RWPE1 (cell line): ENCODE results near the gene PFDN6.

Source experiments
- CTCF ChIA-PET: fragments of 350-600 bp; sonication (Branson Sonifier 250); formaldehyde crosslinking; extraction: SDS; loops from one replicate; lab custom pipeline; 2021; lab: Yijun Ruan, JAX
- POLR2A ChIA-PET: fragments of 400-600 bp; formaldehyde crosslinking; extraction: SDS; loops from one replicate; lab custom pipeline; 2020; ENCODE audit warnings: antibody characterized with exemption; ENCODE audit not compliant: low non-redundant PET; lab: Yijun Ruan, JAX
- DNase-seq: peaks from one replicate; pipeline ENCODE4 v3.0.0; 2012; ENCODE audit warnings: low spot score
- H3K27ac ChIP-seq: fragments of 450-650 bp; 2 replicates; pipeline ENCODE4 v1.5.1; 2017
- TF ChIP-seq, protein P1 (sequence below): fragments of 450-650 bp; conservative IDR thresholded peaks from 2 replicates; pipeline ENCODE4 v1.5.1; 2017; ENCODE audit warnings: low read depth, mild to moderate bottlenecking

The PFDN6 gene

DNA sequence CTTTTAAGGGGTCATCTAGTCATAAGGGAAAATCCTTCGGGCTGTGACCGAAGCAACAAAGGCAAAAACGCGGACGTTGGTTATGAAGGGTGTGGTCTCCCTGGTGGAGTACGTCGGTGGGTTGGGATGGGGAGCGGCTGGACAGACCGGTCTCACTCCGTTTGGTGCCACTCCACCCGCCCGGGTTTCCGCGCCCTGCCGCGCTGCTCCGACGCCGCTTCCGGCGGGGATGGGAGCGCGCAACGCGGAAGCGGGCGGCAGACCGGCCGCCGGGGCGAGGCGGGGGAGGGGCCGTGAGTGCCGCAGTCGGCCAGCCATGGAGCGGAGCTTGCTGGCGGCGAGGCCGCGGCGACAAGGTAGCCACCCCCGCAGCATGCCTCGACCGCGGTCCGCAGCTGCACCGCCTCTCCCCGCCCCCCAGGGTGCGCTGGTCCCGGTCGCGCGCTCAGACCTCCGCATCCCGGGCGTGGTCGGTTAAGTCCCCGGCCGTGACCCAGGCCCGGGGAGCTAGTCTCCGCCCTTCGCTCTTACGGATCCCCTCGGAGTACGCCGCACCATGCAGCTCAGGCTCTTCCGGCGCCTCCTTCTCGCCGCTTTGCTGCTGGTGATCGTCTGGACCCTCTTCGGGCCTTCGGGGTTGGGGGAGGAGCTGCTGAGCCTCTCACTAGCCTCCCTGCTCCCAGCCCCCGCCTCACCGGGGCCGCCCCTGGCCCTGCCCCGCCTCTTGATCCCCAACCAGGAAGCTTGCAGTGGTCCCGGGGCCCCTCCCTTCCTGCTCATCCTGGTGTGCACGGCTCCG, 12.3 kb upstream of the PFDN6 start, which contains the start of gene B3GALT4:
B3GALT4 (plus strand) TSS at position 260 of the 799 bp plus-strand sequence; CDS start at position 557, 297 bp downstream.
- TF ChIP-seq, protein P1, sequence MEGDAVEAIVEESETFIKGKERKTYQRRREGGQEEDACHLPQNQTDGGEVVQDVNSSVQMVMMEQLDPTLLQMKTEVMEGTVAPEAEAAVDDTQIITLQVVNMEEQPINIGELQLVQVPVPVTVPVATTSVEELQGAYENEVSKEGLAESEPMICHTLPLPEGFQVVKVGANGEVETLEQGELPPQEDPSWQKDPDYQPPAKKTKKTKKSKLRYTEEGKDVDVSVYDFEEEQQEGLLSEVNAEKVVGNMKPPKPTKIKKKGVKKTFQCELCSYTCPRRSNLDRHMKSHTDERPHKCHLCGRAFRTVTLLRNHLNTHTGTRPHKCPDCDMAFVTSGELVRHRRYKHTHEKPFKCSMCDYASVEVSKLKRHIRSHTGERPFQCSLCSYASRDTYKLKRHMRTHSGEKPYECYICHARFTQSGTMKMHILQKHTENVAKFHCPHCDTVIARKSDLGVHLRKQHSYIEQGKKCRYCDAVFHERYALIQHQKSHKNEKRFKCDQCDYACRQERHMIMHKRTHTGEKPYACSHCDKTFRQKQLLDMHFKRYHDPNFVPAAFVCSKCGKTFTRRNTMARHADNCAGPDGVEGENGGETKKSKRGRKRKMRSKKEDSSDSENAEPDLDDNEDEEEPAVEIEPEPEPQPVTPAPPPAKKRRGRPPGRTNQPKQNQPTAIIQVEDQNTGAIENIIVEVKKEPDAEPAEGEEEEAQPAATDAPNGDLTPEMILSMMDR = peak; percentile 53
- peak; percentile 81 for DNase-seq
- ChIA-PET POLR2A (interaction anchor here (0.6 to 1.9 kb wide), 3 partner anchors 12 to 77 kb away, joined by 3 to 14 read pairs (median 6); partner anchors contain the start of genes PFDN6, RGL2 and WDR46), CTCF (interaction anchor here (0.5 to 1.4 kb wide), 5 partner anchors 12 to 130 kb away, joined by 3 to 6 read pairs (median 3); partner anchors contain the start of genes PFDN6 and WDR46)
- peak within 1 kb of the TSS; percentile 95 for H3K27ac ChIP-seq

DNA sequence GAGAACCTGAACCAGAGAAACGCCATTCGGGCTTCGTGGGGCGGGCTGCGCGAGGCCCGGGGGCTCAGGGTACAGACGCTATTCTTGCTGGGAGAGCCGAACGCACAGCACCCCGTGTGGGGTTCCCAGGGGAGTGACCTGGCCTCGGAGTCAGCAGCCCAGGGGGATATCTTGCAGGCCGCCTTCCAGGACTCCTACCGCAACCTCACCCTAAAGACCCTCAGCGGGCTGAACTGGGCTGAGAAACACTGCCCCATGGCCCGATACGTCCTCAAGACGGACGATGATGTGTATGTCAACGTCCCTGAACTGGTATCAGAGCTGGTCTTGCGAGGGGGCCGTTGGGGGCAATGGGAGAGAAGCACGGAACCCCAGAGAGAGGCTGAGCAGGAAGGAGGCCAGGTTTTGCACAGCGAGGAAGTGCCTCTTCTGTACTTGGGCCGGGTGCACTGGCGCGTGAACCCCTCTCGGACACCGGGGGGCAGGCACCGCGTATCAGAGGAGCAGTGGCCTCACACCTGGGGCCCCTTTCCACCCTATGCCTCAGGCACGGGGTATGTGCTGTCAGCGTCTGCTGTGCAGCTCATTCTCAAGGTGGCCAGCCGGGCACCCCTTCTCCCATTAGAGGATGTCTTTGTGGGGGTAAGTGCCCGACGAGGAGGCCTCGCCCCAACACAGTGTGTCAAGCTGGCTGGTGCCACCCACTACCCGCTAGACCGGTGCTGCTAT, 11.6 kb upstream of the PFDN6 start:
- ChIA-PET CTCF (interaction anchor here (0.6 to 1.4 kb wide), 6 partner anchors 11 to 129 kb away, joined by 3 to 7 read pairs (median 4); partner anchors contain the start of genes PFDN6, RGL2 and WDR46), POLR2A (interaction anchor here (0.6 to 1.9 kb wide), 3 partner anchors 11 to 78 kb away, joined by 3 to 14 read pairs (median 6); partner anchors contain the start of genes PFDN6, RGL2 and WDR46)
- DNase-seq = no peak
- TF ChIP-seq, protein P1 = no peak
- H3K27ac ChIP-seq = peak overlapping the region; percentile 95

DNA sequence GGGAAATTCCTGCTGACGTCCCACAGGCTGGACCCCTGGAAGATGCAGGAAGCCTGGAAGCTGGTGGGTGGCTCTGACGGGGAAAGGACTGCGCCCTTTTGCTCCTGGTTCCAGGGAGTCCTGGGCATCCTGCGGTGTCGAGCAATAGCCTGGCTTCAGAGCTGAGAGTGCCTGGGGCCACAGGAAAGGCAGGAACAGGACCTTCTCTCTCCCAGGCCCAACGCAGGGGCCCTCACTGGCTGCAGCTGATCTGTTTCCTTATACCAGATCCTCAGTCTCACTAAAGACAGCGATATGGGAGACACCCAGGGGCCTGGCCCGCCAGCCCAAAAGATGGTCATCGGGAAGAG, 11.0 kb upstream of the PFDN6 start:
- CTCF ChIA-PET = interaction anchor here (0.6 to 1.2 kb wide), 4 partner anchors 14 to 67 kb away, joined by 3 to 7 read pairs (median 3); partner anchors contain the start of gene RGL2
- TF ChIP-seq, protein P1 = no peak
- no peak for DNase-seq
- POLR2A ChIA-PET = no interaction called here
- H3K27ac ChIP-seq = peak overlapping the region; percentile 95

DNA sequence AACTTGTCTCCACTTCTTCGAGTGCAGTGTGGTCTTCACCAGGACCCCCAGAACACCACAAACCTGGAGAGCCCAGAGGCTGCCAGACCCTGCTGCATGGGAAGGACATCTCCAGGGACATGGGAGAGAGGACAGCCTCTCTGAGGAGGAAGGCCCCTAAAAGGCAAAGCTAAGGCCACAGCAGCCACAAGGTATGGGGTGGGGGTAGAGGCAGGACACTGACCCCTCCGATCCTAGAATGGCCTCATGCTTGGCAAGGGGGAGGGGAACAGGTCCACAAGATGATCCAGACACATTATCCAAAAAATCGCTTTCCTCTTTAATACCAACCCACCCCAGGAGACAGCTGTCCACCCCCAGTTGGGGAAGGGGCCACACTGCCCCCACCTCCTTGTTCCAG, 10.6 kb upstream of the PFDN6 start:
- TF ChIP-seq, protein P1 = no peak
- ChIA-PET POLR2A (no interaction called here), CTCF (interaction anchor here (0.6 to 1.2 kb wide), 4 partner anchors 14 to 67 kb away, joined by 3 to 7 read pairs (median 3); partner anchors contain the start of gene RGL2)
- peak overlapping the region; percentile 95 for H3K27ac ChIP-seq
- DNase-seq = no peak

DNA sequence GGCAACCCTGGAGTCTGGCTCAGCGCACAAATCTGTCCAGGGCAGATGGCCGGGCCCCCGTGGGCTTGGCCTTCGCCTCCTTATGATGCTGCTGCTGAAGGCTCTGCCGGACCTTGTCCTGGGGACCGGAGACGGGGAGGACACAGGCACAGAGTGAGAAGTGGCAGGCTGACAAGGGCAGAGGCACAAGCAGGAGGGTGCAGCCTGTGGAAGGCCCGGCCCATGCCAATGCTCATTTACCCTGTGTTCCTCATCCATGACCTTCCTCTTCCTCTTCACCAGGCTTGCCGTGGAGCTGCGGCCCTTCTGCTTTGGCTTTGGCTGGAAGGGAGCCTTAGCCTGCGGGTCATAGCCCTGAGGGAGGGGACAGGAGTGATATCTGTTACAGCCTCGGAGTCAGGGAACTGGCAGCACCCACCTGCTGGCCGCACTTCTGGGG, 10.1 kb upstream of the PFDN6 start:
- TF ChIP-seq, protein P1 = no peak
- peak overlapping the region; percentile 95 for H3K27ac ChIP-seq
- CTCF ChIA-PET = interaction anchor here (0.6 to 1.2 kb wide), 6 partner anchors 10 to 271 kb away, joined by 3 to 7 read pairs (median 4); partner anchors contain the start of genes PFDN6 and WDR46
- DNase-seq = no peak
- POLR2A ChIA-PET = no interaction called here

DNA sequence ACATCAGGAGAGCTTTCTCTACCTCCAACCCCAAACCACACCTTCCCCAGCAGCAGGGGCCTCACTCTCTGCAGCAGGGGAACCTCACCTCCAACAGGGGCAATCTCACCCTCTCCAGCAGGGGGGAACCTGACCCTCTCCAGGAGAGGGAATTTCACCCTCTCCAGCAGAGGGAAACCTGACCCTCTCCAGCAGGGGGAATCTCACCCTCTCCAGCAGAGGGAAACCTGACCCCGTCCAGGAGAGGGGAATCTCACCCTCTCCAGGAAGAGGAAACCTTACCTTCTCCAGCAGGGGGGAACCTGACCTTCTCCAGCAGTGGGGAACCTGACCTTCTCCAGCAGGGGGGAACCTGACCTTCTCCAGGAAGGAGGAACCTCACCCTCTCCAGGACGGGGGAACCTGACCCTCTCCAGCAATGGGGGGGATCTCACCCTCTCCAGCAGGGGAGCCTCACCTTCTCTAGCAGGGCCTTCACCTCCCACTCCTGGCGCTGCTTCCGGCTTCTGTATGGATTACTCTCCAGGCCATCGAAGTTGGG, 9.4 kb upstream of the PFDN6 start:
- peak overlapping the region; percentile 95 for H3K27ac ChIP-seq
- TF ChIP-seq, protein P1 = peak; percentile 41
- ChIA-PET CTCF (interaction anchor here (0.6 to 1.1 kb wide), 5 partner anchors 9 to 270 kb away, joined by 3 to 7 read pairs (median 3); partner anchors contain the start of genes PFDN6 and WDR46), POLR2A (no interaction called here)
- peak; percentile 74 for DNase-seq
